ENCODE results near the gene TDRD12.

- no peak for TF ChIP-seq POLR2A (IDR thresholded peaks at IDR 0.05)
- no peak for TF ChIP-seq CTCF (IDR thresholded peaks at IDR 0.05)
Observed at GRCh38 chr19:32870981-32871451, 151.4 kb downstream of the TDRD12 start.

Measured in lower leg skin (tissue), 3 donors.